Measurements from ENCODE around the gene FCSK.

FCSK gene

GRCh38 chr16:70419384-70420327, 34.7 kb upstream of the FCSK start:
- 90 to 94% methylated on average over 6 to 13 of the region's 14 CpGs for WGBS, 2 experiments (ENCODE audit: insufficient coverage in 2 of 2)
- Histone ChIP-seq H3K36me3 (ENCODE audit: control insufficient read depth, insufficient read depth, low read length) (peaks cover 30% of the 10 kb centered on the region), H3K4me1 (ENCODE audit: control insufficient read depth, insufficient read depth, low read length, poor library complexity, severe bottlenecking) (peaks cover 19% of the 10 kb centered on the region), H3K9me3 (ENCODE audit: control insufficient read depth, low read length) (no peaks in the 10 kb centered on the region), H3K4me3 (ENCODE audit: extremely low read depth, insufficient read depth, low read length, poor library complexity, severe bottlenecking) (no peak overlapping the region), H3K27ac (ENCODE audit: low read depth, low read length, severe bottlenecking) (no peak overlapping the region)

- H3K36me3 ChIP-seq (ENCODE audit: control insufficient read depth, insufficient read depth, low read length): peaks cover 27% of the 10 kb centered on the region
- WGBS, 2 experiments (ENCODE audit: insufficient coverage in 2 of 2): 86 to 90% methylated on average over 8 of the region's 9 CpGs
Observed at GRCh38 chr16:70421014-70421413, 33.4 kb upstream of the FCSK start.

GRCh38 chr16:70421473-70422311, 32.7 kb upstream of the FCSK start:
- H3K4me3 ChIP-seq (ENCODE audit: extremely low read depth, insufficient read depth, low read length, poor library complexity, severe bottlenecking): no peak overlapping the region
- peaks cover 26% of the 10 kb centered on the region for H3K36me3 ChIP-seq (ENCODE audit: control insufficient read depth, insufficient read depth, low read length)
- 94 to 95% methylated on average over 10 to 11 of the region's 11 CpGs for WGBS, 2 experiments (ENCODE audit: insufficient coverage in 2 of 2)
- H3K27ac ChIP-seq (ENCODE audit: low read depth, low read length, severe bottlenecking): no peak overlapping the region
- H3K4me1 ChIP-seq (ENCODE audit: control insufficient read depth, insufficient read depth, low read length, poor library complexity, severe bottlenecking): peaks cover 19% of the 10 kb centered on the region
- no peaks in the 10 kb centered on the region for H3K9me3 ChIP-seq (ENCODE audit: control insufficient read depth, low read length)

More at GRCh38 chr16:70421014-70421413, 33.4 kb upstream of the FCSK start:
- Histone ChIP-seq H3K4me1 (ENCODE audit: control insufficient read depth, insufficient read depth, low read length, poor library complexity, severe bottlenecking) (peaks cover 19% of the 10 kb centered on the region), H3K27ac (ENCODE audit: low read depth, low read length, severe bottlenecking) (no peak overlapping the region), H3K9me3 (ENCODE audit: control insufficient read depth, low read length) (no peaks in the 10 kb centered on the region), H3K4me3 (ENCODE audit: extremely low read depth, insufficient read depth, low read length, poor library complexity, severe bottlenecking) (no peak overlapping the region)

GRCh38 chr16:70422543-70422942, 31.9 kb upstream of the FCSK start:
- no peak overlapping the region for H3K27ac ChIP-seq (ENCODE audit: low read depth, low read length, severe bottlenecking)
- 89 to 100% methylated on average over 3 to 4 of the region's 4 CpGs for WGBS, 2 experiments (ENCODE audit: insufficient coverage in 2 of 2)
- no peak overlapping the region for H3K4me3 ChIP-seq (ENCODE audit: extremely low read depth, insufficient read depth, low read length, poor library complexity, severe bottlenecking)
- H3K4me1 ChIP-seq (ENCODE audit: control insufficient read depth, insufficient read depth, low read length, poor library complexity, severe bottlenecking): peaks cover 27% of the 10 kb centered on the region
- peaks cover 20% of the 10 kb centered on the region for H3K36me3 ChIP-seq (ENCODE audit: control insufficient read depth, insufficient read depth, low read length)
- no peaks in the 10 kb centered on the region for H3K9me3 ChIP-seq (ENCODE audit: control insufficient read depth, low read length)

GRCh38 chr16:70427786-70428177, 26.6 kb upstream of the FCSK start:
- peaks cover 10% of the 10 kb centered on the region for H3K36me3 ChIP-seq (ENCODE audit: control insufficient read depth, insufficient read depth, low read length)
- H3K4me3 ChIP-seq (ENCODE audit: extremely low read depth, insufficient read depth, low read length, poor library complexity, severe bottlenecking): no peak overlapping the region
- H3K4me1 ChIP-seq (ENCODE audit: control insufficient read depth, insufficient read depth, low read length, poor library complexity, severe bottlenecking): peaks cover 51% of the 10 kb centered on the region
- peak overlapping the region; percentile 100 for H3K27ac ChIP-seq (ENCODE audit: low read depth, low read length, severe bottlenecking)
- WGBS, 2 experiments (ENCODE audit: insufficient coverage in 2 of 2): 43 to 44% methylated on average over 4 of the region's 4 CpGs
- H3K9me3 ChIP-seq (ENCODE audit: control insufficient read depth, low read length): no peaks in the 10 kb centered on the region

GRCh38 chr16:70428178-70428998, 26.0 kb upstream of the FCSK start:
- WGBS, 2 experiments (ENCODE audit: insufficient coverage in 2 of 2): 2 to 5% methylated on average over 3 to 6 of the region's 9 CpGs
- peak overlapping the region; percentile 100 for H3K27ac ChIP-seq (ENCODE audit: low read depth, low read length, severe bottlenecking)
- peak overlapping the region; percentile 11 for H3K4me3 ChIP-seq (ENCODE audit: extremely low read depth, insufficient read depth, low read length, poor library complexity, severe bottlenecking)
- H3K9me3 ChIP-seq (ENCODE audit: control insufficient read depth, low read length): no peaks in the 10 kb centered on the region
- peaks cover 10% of the 10 kb centered on the region for H3K36me3 ChIP-seq (ENCODE audit: control insufficient read depth, insufficient read depth, low read length)
- H3K4me1 ChIP-seq (ENCODE audit: control insufficient read depth, insufficient read depth, low read length, poor library complexity, severe bottlenecking): peaks cover 57% of the 10 kb centered on the region

GRCh38 chr16:70429888-70430666, 24.3 kb upstream of the FCSK start:
- 89 to 96% methylated on average over 5 of the region's 5 CpGs for WGBS, 2 experiments (ENCODE audit: insufficient coverage in 2 of 2)
- peaks cover 12% of the 10 kb centered on the region for H3K36me3 ChIP-seq (ENCODE audit: control insufficient read depth, insufficient read depth, low read length)
- H3K9me3 ChIP-seq (ENCODE audit: control insufficient read depth, low read length): no peaks in the 10 kb centered on the region
- H3K27ac ChIP-seq (ENCODE audit: low read depth, low read length, severe bottlenecking): peak overlapping the region; percentile 100
- H3K4me1 ChIP-seq (ENCODE audit: control insufficient read depth, insufficient read depth, low read length, poor library complexity, severe bottlenecking): peaks cover 71% of the 10 kb centered on the region
- no peak overlapping the region for H3K4me3 ChIP-seq (ENCODE audit: extremely low read depth, insufficient read depth, low read length, poor library complexity, severe bottlenecking)

GRCh38 chr16:70430667-70431536, 23.5 kb upstream of the FCSK start:
- WGBS, 2 experiments (ENCODE audit: insufficient coverage in 2 of 2): 36 to 39% methylated on average over 5 to 6 of the region's 11 CpGs
- Histone ChIP-seq H3K9me3 (ENCODE audit: control insufficient read depth, low read length) (no peaks in the 10 kb centered on the region), H3K36me3 (ENCODE audit: control insufficient read depth, insufficient read depth, low read length) (peaks cover 14% of the 10 kb centered on the region), H3K4me3 (ENCODE audit: extremely low read depth, insufficient read depth, low read length, poor library complexity, severe bottlenecking) (no peak overlapping the region), H3K4me1 (ENCODE audit: control insufficient read depth, insufficient read depth, low read length, poor library complexity, severe bottlenecking) (peaks cover 73% of the 10 kb centered on the region), H3K27ac (ENCODE audit: low read depth, low read length, severe bottlenecking) (peak overlapping the region; percentile 100)

GRCh38 chr16:70432356-70432722, 22.1 kb upstream of the FCSK start:
- H3K9me3 ChIP-seq (ENCODE audit: control insufficient read depth, low read length): no peaks in the 10 kb centered on the region
- 88 to 100% methylated on average over 2 of the region's 3 CpGs for WGBS, 2 experiments (ENCODE audit: insufficient coverage in 2 of 2)
- peaks cover 72% of the 10 kb centered on the region for H3K4me1 ChIP-seq (ENCODE audit: control insufficient read depth, insufficient read depth, low read length, poor library complexity, severe bottlenecking)
- peaks cover 12% of the 10 kb centered on the region for H3K36me3 ChIP-seq (ENCODE audit: control insufficient read depth, insufficient read depth, low read length)
- peak overlapping the region; percentile 66 for H3K27ac ChIP-seq (ENCODE audit: low read depth, low read length, severe bottlenecking)
- H3K4me3 ChIP-seq (ENCODE audit: extremely low read depth, insufficient read depth, low read length, poor library complexity, severe bottlenecking): no peak overlapping the region

All from mesodermal cell (in vitro differentiated cells).